IPS DF 19.7 (cell line): Measurements from ENCODE around the gene FN1.

Experiments
- DNase-seq: peaks from one replicate; pipeline ENCODE4 v3.0.0-alpha.2; 2013; ENCODE audit warnings: low read depth, low spot score

FN1 gene

GRCh38 chr2:215441560-215442400 lies 5.9 kb upstream of the FN1 start:
- DNase-seq, result no peak

GRCh38 chr2:215439980-215440512 lies 4.2 kb upstream of the FN1 start:
- no peak for DNase-seq

GRCh38 chr2:215439404-215439803 lies 3.5 kb upstream of the FN1 start:
- DNase-seq, result no peak

- no peak for DNase-seq
Measured at GRCh38 chr2:215437614-215438013, 1.7 kb upstream of the FN1 start.

- no peak for DNase-seq
Measured at GRCh38 chr2:215436705-215437565, 1.1 kb upstream of the FN1 start.

DNA sequence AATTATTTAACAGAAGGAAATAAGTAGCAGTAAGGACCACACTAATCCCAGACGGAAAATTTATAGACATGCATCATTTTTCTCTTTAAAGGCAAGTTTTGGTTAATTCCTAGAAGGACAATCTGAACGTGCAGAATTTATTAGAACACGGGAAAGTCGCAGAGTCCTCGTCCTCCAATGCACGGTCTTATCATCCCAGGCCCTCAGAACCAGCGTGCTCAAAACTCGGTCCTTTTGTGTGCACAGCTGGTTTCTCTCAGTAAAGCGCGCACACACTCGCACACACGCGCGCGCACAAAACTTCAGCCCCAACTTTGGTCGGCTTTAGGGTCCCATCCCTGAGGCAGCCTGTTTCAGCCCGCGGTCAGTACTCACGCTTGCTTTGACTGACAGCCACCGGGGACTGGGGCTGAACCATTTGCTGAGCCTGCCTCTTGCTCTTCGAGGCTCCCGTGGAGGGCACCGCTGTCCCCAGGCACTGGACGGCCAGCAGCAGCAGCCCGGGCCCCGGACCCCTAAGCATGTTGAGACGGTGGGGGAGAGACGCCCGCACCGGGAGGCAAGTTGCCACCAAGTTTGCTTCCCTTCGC lies 493 bp downstream of the FN1 start:
- no peak for DNase-seq

- DNase-seq, result no peak
Measured at GRCh38 chr2:215434447-215435279, 1.2 kb downstream of the FN1 start.

DNA sequence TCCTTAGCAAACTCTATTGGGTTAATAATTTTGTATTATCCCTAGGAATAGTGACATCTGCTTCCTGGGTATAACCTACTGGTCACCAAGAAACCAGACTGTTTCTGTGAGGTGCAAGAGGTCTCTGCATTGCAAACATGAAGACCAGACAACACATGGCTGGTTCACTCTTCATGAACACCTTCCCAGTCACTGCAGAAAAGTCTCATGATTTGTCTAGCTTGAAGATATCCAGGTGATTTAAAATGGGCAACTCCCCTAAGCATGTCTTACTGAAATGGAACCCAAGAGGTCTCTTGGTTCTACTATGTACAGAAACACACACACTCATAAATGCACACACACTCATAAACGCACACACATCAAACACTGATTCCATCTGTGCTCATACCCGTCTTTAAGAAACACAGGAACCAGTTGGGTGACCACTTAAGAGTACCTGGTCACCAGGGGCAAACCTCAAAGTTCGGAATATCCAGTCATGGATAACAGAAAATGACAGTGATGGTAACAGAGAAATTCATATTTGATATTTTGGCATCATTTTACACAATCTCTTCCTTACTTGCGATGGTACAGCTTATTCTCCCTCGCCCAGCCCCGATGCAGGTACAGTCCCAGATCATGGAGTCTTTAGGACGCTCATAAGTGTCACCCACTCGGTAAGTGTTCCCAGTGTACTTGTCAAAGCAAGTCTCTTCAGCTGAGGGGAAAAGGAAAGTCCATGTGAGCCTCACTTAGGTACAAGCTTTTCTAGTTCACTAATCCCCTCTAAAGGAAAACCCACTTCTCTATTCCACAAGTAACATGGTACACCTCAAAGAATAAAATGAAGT lies 2.9 kb downstream of the FN1 start:
- no peak for DNase-seq

- DNase-seq, result no peak
Measured at GRCh38 chr2:215431778-215432758, 3.8 kb downstream of the FN1 start.

- no peak for DNase-seq
Measured at GRCh38 chr2:215431290-215431689, 4.6 kb downstream of the FN1 start.

DNA sequence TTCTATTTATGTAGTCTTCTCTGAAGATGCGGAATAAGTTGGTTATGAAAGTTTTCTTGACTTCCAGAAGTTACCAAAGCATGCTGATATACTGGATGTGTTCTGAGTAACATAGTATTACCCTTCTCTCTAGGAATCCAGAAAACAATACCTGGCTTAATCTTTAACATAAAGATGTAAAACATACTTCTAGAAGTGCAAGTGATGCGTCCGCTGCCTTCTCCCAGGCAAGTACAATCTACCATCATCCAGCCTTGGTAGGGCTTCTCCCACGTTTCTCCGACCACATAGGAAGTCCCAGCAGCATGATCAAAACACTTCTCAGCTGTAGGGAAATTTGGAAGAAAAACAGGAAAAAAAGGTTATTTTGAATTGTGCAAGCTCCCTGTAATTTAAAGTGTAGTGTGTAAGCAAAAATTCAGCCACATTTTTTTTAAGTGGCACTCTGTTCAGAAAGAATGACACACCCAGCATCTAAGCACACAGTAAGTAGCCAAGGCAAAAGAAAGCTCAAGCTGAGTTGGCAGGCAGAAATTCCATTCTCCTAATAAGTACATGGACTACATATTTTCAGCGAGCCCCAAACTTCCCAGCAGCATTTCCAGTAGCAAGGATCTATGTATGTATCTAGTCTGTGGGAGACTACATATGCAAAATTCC lies 5.2 kb downstream of the FN1 start:
- no peak for DNase-seq

DNA sequence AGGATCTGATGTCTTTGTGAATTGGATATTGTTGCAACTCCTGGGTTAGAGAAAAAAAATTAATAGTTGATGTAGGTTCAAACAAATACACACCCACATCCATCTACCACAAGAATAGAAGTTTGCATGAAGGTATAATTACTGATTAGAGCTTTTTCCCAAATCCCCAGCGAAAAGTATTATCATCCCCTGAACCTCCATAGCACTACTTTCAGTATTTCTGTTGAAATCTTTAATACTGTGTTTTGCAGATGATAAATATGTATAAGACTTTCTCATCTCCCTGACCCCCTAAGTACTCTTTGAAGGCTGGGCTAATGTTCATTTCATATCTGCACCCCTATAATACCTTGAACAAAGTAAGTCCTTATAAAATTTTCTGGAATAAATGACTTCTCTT lies 6.4 kb downstream of the FN1 start:
- DNase-seq, result no peak

- DNase-seq, result no peak
Measured at GRCh38 chr2:215428060-215428910, 7.6 kb downstream of the FN1 start.

DNA sequence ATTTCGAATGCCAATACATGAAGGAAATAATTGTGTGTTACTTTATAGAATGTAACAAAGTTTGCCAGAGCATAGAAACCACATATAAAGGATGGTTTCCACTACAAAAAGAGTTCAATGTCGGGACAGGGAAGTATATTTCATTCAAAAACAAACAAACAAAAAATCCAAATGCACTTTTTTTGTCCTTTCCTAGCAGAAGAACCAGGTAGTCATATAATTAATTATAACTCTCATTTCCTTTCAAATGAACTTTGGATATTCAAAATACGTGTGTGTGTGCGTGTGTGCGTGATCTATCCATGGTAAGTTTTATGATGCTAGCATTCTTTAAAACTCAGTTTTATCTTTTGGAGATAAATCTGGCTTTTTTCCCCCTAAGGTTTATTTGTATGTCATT lies 8.3 kb downstream of the FN1 start:
- DNase-seq, result no peak

GRCh38 chr2:215425021-215425782 lies 10.7 kb downstream of the FN1 start:
- DNase-seq, result no peak

- DNase-seq, result no peak
Measured at GRCh38 chr2:215423928-215424540, 11.8 kb downstream of the FN1 start.
